Measurements from ENCODE around the gene CCDC88C.

Gene CCDC88C

GRCh38 chr14:91225025-91225424 is 192.6 kb downstream of the CCDC88C start:
- CTCF ChIA-PET = no interaction called here
- 94% methylated on average over 7 of the region's 7 CpGs for WGBS (ENCODE audit: insufficient coverage)

GRCh38 chr14:91223028-91223783 is 194.4 kb downstream of the CCDC88C start:
- H3K27ac ChIP-seq (ENCODE audit: insufficient read depth in 1 of 2, low read depth in 1 of 2, low read length in 2 of 2, poor library complexity in 1 of 2, severe bottlenecking in 2 of 2) = no peak overlapping the region
- ChIA-PET CTCF (no interaction called here), POLR2A (no interaction called here)
- DNase-seq = no peak
- peaks cover 0 to 13% (median 0%) of the 10 kb centered on the region in 5 experiments for H3K27me3 ChIP-seq (replicated peaks in 2 of 5; ENCODE audit: control insufficient read depth in 4 of 5, insufficient read depth in 5 of 5, low read length in 4 of 5)
- H3K9me3 ChIP-seq (ENCODE audit: control extremely low read depth in 1 of 5, control insufficient read depth in 4 of 5, insufficient read depth in 2 of 5, low read depth in 1 of 5, low read length in 4 of 5) = no peaks in the 10 kb centered on the region
- H3K36me3 ChIP-seq (ENCODE audit: control insufficient read depth in 4 of 4, insufficient read depth in 4 of 4, low read length in 3 of 4) = peaks cover 9 to 62% (median 53%) of the 10 kb centered on the region in 4 experiments
- no peak overlapping the region for H3K4me3 ChIP-seq (ENCODE audit: control insufficient read depth in 1 of 7, extremely low read depth in 1 of 7, insufficient read depth in 4 of 7, low read depth in 2 of 7, low read length in 6 of 7)
- peaks cover 0 to 18% (median 0%) of the 10 kb centered on the region in 4 experiments for H3K4me1 ChIP-seq (ENCODE audit: control extremely low read depth in 1 of 4, control insufficient read depth in 4 of 4, insufficient read depth in 4 of 4, low read length in 3 of 4)
- WGBS (ENCODE audit: insufficient coverage) = no CpG with 5 or more reads among the region's 1 CpG

More at GRCh38 chr14:91225025-91225424, 192.6 kb downstream of the CCDC88C start:
- H3K9me3 ChIP-seq (ENCODE audit: control extremely low read depth in 1 of 5, control insufficient read depth in 4 of 5, insufficient read depth in 2 of 5, low read depth in 1 of 5, low read length in 4 of 5) = no peaks in the 10 kb centered on the region
- H3K27ac ChIP-seq (ENCODE audit: insufficient read depth in 1 of 2, low read depth in 1 of 2, low read length in 2 of 2, poor library complexity in 1 of 2, severe bottlenecking in 2 of 2) = no peak overlapping the region
- DNase-seq = no peak
- H3K36me3 ChIP-seq (ENCODE audit: control insufficient read depth in 4 of 4, insufficient read depth in 4 of 4, low read length in 3 of 4) = peaks cover 9 to 52% (median 45%) of the 10 kb centered on the region in 4 experiments
- POLR2A ChIA-PET = no interaction called here
- H3K4me1 ChIP-seq (ENCODE audit: control extremely low read depth in 1 of 4, control insufficient read depth in 4 of 4, insufficient read depth in 4 of 4, low read length in 3 of 4) = peaks cover 5 to 35% (median 11%) of the 10 kb centered on the region in 4 experiments
- peaks cover 0 to 22% (median 2%) of the 10 kb centered on the region in 5 experiments for H3K27me3 ChIP-seq (replicated peaks in 2 of 5; ENCODE audit: control insufficient read depth in 4 of 5, insufficient read depth in 5 of 5, low read length in 4 of 5)
- H3K4me3 ChIP-seq (ENCODE audit: control insufficient read depth in 1 of 7, extremely low read depth in 1 of 7, insufficient read depth in 4 of 7, low read depth in 2 of 7, low read length in 6 of 7) = no peak overlapping the region

Measured in common myeloid progenitor, CD34-positive (primary cell).